SK-N-SH (cell line): ENCODE data around the gene RGS7.

Experiments
- CTCF ChIP-seq: fragments of 200-600 bp; sonication (generic); IDR thresholded peaks from 2 replicates; pipeline ENCODE4 v1.6.1; 2017; ENCODE audit warnings: antibody characterized with exemption, mild to moderate bottlenecking, moderate library complexity
- EP300 ChIP-seq, 2 experiments: IDR thresholded peaks; 2 replicates each; pipeline versions ENCODE4 v1.4.0 to v1.6.1; 2012; ENCODE audit warnings: borderline replicate concordance in 1 of 2, low read depth in 1 of 2, low read length in 1 of 2
- GABPA ChIP-seq: IDR thresholded peaks from 2 replicates; pipeline ENCODE4 v1.4.0; 2012; ENCODE audit warnings: low read depth, mild to moderate bottlenecking
- MAX ChIP-seq: IDR thresholded peaks from 2 replicates; pipeline ENCODE4 v1.4.0; 2012; ENCODE audit warnings: low read depth
- POLR2AphosphoS5 ChIP-seq: IDR thresholded peaks from 2 replicates; pipeline ENCODE4 v1.6.1; 2012; ENCODE audit warnings: low read depth, low read length
- RCOR1 ChIP-seq: fragments of 150-350 bp; IDR thresholded peaks from 2 replicates; pipeline ENCODE4 v1.6.1; 2017; ENCODE audit warnings: antibody characterized with exemption, low read length
- REST ChIP-seq: IDR thresholded peaks from 2 replicates; pipeline ENCODE4 v1.6.1; 2012; ENCODE audit warnings: mild to moderate bottlenecking, low read depth, low read length, moderate library complexity
- USF2 ChIP-seq: fragments of 150-350 bp; IDR thresholded peaks from 2 replicates; pipeline ENCODE4 v1.6.1; 2017; ENCODE audit warnings: antibody characterized with exemption, low read length, low read depth, borderline replicate concordance

DNA sequence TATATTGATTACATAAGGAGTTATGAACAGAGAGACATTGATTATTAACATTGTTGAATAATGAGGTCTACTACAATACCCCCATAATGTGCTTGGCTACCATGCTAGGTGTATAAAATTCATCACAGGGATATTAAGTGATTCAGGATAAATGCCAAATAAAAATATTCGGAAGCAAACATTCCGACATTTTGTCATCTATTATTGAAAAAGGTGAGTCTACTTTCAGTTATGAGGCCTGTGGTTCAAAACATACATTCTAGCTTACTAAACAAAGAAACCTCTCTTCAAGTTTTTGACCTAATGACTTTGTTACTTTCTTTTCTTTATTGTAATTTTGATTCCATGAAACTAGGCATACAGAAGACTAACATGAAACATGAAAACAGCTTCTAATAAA is 554.7 kb downstream of the RGS7 start:
- TF ChIP-seq CTCF (no peak), POLR2AphosphoS5 (no peak), REST (no peak), MAX (no peak), RCOR1 (no peak), EP300 (IDR thresholded peaks at IDR 0.05; ENCODE audit: borderline replicate concordance in 1 of 2, low read depth in 1 of 2, low read length in 1 of 2) (no peak), USF2 (no peak), GABPA (no peak)
